Measurements from ENCODE around the gene RETSAT.
"Not testable (repeated sequence)": the region's sequence is repeated elsewhere in the genome, so short reads cannot be mapped to it uniquely, and the experiment has no call there.

GRCh38 chr2:85333877-85334276, 20.5 kb downstream of the RETSAT start:
- not testable (repeated sequence) for TF ChIP-seq KDM5A (IDR thresholded peaks at IDR 0.05); CTCF (IDR thresholded peaks at IDR 0.05); CEBPB (IDR thresholded peaks at IDR 0.05); POLR2A (IDR thresholded peaks at IDR 0.05; ENCODE audit: low read length); RCOR1 (IDR thresholded peaks at IDR 0.05; ENCODE audit: low read depth, low read length); BHLHE40 (IDR thresholded peaks at IDR 0.05; ENCODE audit: low read depth, low read length); CHD2 (IDR thresholded peaks at IDR 0.05; ENCODE audit: low read length, partially characterized antibody); MAX (IDR thresholded peaks at IDR 0.05); REST (IDR thresholded peaks at IDR 0.05); JUN (IDR thresholded peaks at IDR 0.05); RAD21 (conservative IDR thresholded peaks at IDR 0.05 in 1 of 2, IDR thresholded peaks at IDR 0.05 in 1 of 2); CBX2 (IDR thresholded peaks at IDR 0.05; ENCODE audit: borderline replicate concordance, low read depth); MAFK (IDR thresholded peaks at IDR 0.05; ENCODE audit: partially characterized antibody); MAZ (IDR thresholded peaks at IDR 0.05; ENCODE audit: borderline replicate concordance, low read depth, low read length)

Measured in A549 (cell line).